Superior temporal gyrus (tissue), 1 donor: ENCODE data around the gene CTNNA3.

Experiments used
- DNase-seq: peaks from one replicate; pipeline ENCODE4 v3.0.0-alpha.2; 2016; ENCODE audit errors: extremely low spot score

Gene CTNNA3

DNA sequence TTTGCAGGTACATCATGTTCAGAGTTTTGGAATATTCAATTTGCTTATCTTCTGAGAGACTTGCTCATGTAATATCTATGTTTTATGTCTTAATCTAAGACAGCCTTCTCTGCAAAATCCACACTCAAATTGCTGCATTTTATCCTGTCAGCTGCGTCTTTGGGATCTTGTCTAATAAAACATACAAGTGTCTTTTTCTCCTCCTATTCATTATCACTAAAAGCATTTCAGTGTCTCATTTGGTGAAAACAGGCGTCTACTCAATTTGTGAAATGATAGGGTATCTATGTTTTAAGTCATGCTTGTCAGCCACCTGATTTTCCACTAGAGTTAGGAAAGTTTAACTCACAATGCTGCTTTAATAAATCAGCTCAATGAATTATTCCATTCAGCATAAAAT lies 882.9 kb downstream of the CTNNA3 start:
- DNase-seq: no peak

DNA sequence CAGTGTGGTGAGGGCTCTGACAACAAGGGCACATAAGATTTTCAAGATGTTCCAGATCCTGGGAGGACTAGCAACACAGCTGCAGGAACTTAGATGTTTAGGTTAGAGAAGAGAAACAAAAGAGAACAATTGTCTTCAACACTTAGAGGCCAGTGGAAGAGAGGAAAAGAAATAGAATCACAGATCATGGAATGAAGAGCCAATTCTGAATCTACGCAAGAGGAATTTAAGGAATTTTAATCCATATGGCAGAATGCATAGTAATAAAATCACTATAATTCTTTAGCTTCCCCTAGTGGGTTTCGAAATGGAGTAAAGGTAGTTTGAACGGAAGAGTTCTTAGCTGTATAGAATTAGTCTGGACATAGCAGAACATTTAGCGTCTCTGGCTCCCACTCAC lies 884.8 kb downstream of the CTNNA3 start:
- no peak for DNase-seq

DNA sequence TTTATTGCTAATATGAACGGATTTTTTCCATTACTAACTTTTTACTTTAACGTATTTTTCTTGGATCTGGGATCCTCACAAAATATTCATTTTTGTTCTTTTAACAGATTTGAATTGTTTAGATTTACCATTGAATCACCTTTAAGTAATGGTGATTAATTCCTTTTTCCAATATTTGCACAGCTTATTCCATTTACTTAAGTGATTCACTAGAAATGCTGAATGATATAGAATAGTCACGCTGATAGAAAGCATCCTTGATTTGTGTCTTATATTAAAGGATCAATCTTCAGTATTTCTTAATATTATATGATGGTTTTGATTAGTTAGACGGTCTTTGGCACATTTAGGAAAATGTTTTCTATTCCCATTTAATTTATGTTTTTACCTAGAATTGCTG lies 886.6 kb downstream of the CTNNA3 start:
- no peak for DNase-seq

DNA sequence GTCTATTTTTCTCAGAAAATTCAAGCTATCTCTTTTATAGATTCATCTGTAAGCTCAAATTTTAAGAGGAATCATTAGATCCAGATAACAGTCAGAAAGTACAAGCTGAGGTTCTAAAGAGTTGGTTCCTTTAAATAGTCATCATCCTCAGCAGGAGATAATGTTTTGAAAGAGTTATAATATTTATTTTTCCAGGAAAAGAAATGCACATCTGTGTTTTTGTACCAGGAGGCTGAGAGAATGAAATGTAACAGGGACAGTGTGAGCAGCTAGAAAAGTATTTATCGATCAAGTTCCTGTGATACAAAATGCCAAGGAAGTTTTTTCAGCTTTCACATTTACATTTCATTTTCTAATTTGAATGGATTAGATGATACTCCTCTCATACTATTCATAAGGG lies 890.4 kb downstream of the CTNNA3 start:
- DNase-seq: no peak

DNA sequence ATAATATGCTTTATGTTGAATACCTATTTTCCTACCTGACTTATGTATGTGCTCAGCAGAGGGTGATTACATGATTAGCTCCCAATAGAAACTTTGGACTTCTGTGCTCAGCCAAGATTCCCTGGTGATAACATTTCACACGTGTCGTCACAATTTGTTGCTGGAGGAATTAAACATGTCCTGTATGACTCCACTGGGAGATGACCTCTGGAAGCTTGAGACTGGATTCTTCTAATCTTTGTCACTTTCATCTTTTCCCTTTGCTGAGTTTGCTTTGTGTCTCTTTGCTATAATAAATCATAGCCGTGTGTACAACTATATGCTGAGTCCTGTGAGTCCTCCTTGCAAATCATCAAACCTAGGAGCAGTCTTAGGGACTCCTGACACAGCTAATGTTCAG lies 891.0 kb downstream of the CTNNA3 start:
- DNase-seq: no peak

DNA sequence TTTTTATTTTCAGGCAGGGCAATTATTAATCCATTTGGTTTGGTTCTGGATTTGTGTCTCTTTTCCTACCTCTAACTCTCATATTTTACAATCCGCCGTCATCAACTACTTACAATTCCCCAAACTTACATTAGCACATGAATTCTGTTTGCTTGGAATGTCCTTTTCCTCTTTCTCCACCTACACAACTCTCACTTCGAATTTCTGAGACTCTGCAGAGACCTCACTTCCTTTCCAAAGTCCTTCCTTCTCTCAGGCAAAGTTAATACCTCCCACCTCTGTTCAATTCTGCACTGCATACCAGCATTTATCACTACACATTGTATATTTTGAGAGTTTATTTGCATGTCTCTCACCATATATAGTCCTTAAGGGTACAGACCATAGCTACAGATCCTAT lies 892.8 kb downstream of the CTNNA3 start:
- DNase-seq: no peak

DNA sequence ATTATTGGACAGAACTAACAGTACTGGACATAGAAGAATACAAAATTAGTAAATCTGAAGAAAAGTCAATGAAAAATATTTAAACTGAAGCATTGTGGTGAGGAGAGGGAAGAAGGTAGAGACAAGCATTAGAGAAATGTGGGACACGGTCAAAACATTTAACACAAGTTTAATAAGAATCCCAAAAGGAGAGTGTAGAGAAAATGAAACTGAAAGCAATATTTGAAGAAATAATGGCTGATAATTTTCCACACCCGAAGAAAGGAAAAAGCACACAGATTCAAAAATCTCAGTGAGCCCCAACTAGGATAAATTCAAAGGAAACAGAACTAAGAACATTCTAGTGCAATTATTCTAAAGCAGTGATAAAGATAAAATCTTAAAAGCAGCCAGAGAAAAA lies 896.5 kb downstream of the CTNNA3 start:
- no peak for DNase-seq

DNA sequence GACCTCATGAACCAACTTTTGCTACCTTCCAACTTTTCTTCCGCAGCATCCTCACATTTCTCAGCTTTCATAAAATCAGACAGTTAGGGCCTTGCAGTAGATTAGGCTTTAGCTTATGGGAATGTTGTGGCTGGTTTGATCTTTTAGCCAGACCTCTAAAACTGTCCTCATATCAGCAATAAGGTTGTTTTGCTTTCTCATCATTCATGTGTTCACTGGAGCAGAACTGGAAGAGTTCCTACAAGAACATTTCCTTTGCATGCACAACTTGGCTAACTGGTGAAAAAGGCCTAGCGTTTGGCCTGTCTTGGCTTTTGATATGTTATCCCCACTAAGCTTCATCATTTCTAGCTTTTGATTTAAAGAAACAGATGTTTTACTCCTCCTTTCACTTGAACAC lies 900.1 kb downstream of the CTNNA3 start:
- no peak for DNase-seq

DNA sequence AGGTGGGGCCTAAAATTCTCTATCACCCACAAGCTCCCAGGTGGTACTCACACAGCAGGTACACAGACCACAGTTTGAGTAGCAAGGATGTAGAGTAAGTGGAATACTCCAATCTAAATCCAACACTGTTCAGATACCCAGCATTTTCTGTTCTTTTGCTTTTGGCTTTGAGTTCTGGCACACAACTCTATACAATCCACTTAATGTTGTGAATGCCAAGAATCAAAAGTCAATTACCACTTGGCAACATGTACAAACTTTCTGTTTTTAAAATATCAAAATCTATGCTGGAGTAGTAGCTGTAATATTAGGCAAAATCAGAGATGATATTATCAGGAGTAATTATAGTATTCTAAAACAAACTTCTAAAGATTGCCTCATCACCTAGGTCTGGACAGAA lies 903.6 kb downstream of the CTNNA3 start:
- DNase-seq: no peak

DNA sequence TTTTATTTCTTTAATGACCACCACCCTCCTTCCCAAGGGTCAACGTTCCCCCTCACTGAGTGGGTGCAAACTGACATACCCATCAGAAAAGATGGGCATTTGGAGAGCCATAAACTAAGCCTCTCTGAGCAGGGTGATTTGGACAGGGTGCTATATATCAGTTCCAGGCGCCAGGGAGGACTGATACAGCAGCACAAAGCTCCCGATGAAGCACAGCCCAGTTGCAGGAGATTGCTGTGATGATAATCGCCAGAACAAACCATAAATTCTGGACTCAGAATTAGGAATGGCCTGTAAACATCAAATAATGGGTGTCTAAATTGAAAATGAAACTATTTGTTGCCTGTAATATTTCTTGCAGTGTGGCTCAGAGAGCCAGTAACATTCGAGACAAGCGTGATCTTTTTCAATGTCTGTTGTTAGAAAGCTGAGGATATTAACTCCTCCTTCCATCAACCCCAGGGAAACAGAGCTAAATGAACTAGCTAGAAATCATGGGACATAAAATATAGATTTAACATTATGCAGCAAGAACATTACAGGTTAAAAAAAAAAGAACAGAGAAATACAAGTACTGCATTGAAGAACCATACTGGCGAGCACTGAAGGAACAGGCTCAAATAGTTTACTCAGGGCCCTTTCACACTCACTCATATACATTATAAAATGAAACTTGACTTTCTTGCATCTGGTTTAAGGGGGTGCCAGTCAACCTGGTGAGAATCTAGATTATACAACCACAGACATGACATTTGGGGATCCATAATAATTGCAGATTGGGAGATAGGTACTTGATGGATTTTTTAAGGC lies 907.6 kb downstream of the CTNNA3 start:
- no peak for DNase-seq

DNA sequence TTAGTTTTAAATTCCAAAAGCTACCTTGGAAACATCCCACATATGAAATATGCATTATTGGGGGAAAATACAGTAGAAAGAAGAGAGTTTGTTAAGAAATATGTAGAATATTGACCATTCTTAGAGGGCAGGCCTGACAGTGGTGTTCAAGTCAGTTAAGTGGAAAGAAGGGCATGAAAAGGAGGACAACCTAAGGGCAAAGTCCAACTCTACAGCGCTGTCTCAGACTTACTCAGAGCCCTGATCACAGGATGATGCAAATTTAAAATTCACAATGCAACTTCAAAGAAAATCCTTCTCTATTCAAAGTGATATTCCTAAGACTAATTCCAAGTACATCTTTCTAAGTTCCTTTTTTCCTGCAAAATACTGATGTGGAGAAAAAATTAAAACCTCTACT lies 909.3 kb downstream of the CTNNA3 start:
- no peak for DNase-seq

DNA sequence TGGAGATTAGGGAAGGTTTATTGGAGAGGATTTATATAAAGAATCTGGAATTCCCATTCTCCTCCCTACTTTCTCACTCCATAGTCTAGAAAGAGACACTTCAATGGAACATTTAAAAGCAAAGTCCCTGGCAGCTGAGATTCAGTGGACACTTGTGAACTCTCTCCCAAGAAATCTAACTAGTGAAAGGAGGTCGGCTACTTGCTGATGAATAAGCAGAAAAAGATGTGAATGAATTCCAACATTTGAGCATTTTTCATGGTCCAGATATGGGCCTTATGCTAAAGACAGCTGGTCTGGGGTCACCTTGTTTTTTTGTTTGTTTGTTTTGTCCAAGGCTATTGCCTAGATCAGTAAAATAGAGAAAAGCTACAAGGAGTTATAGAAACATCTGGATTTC lies 911.2 kb downstream of the CTNNA3 start:
- no peak for DNase-seq

DNA sequence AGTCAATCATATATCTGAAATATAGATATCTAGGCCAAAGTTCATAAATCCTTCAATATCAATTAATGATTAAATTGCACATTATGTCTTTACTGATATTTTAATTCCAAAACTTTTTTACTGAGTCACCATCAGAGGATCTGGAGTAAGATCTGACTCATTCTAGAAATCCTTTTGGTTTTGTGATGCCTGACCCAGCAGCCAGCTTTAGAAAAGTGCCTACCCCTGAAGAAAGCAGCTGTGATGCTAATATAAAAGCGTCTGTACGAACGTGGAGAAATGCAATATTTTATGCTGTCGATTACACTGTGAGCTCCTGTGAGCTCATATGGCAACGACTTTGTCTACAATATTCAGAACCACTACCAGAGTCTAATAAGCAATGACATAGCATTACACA lies 912.7 kb downstream of the CTNNA3 start:
- no peak for DNase-seq

DNA sequence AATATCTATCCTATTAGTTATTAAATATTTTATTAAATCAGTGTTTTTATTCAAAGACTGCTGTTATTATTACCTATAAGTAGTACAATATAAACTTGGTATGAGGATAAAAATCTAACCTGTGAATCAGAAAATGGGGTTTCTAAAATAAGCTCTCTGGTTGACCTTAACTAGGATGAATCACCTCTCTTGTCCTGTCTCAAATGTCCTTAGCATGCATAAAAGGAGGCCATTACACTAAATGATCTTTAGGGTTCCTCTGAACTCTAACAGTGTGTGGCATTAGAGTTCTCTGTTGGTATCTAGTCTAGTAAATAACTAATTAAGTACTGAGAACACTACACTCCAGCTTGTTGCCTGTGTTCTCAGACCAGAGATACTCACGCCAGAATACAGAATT lies 913.2 kb downstream of the CTNNA3 start:
- no peak for DNase-seq

DNA sequence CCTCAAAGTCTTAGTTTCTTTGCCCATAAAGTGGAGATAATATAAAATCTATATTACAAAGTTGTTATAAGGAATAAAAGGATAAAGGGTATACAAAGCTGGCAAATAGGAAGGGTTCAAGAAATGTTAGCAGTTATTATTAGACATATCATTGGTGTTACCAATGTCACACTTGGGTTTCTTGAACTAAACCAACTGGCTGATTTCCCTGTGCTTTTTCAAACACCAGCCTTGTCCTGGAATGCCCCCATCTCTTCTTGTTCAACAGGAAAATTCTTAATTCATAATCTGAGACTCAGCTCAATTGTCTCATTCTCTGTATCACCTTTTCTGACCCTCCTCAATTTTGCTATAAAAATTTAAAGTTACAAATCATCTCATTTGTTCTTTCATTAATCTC lies 913.9 kb downstream of the CTNNA3 start:
- DNase-seq: no peak

DNA sequence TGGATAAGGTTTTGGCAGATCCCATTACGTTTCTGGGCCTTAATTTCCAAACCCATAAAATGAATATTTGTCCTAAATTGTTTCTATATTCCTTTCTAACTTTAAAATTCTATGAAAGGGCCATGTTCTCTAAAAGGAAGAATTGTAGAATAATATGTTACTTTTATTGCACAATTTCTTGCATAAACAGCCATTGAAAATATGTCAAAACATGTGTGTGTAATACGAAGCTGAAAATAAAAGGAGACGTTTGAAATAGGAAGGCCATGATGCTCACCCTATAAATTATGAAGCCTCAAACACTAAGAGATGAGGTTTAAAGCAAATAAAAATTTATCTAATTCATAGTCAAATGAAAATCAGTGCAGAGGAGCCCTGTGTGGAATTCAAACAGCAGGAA lies 915.2 kb downstream of the CTNNA3 start:
- no peak for DNase-seq

DNA sequence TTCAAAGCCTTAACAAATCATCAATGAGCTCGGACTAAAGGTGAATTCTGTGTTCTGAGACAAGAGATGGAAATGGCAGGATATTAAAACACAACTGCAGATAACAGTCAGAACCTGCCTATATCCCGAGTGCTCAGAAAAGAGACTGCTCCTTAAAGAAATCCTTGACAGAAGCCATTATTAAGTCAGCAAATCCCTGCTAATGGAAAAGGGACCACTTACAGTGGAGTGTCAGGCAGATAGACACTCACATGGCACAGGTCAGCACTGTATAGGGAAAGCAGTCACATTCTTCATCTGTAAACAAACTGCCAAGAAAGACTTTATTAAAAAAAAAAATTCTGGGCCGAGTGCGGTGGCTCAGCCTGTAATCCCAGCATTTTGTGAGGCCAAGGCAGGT lies 917.6 kb downstream of the CTNNA3 start:
- DNase-seq: no peak

DNA sequence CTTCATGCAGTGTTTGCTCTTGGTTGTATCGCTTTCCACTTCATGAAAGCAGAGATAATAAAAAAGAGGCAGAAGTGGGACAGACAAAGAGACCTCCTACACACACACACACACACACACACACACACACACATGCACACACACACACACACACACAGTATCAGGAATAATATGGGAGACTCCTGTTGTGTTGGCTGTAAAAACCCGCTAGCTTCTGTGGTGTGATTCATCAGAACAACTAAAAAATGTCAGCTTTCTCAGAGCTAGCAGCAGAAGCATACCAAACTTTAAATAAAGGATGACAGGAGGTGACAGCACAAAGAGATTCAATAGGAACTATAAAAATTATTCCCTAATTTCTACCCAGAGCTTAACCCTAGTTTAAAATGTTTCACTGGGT lies 918.3 kb downstream of the CTNNA3 start:
- no peak for DNase-seq

DNA sequence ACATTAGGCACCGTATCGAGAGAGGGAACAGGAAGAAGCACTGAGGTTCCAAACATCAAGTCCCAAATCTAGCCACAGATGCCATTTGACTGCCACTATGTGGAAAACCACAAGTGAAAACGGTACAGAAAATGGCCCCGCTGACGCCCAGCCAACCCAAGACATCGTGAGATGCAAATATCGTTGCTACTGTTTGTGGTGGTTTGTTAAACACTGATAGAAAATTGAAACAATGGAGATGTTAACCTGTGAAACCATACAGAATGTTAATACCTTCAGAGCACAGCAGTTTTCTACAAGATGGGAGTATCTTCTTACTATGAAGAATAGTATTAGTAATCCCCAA lies 922.5 kb downstream of the CTNNA3 start:
- DNase-seq: no peak

DNA sequence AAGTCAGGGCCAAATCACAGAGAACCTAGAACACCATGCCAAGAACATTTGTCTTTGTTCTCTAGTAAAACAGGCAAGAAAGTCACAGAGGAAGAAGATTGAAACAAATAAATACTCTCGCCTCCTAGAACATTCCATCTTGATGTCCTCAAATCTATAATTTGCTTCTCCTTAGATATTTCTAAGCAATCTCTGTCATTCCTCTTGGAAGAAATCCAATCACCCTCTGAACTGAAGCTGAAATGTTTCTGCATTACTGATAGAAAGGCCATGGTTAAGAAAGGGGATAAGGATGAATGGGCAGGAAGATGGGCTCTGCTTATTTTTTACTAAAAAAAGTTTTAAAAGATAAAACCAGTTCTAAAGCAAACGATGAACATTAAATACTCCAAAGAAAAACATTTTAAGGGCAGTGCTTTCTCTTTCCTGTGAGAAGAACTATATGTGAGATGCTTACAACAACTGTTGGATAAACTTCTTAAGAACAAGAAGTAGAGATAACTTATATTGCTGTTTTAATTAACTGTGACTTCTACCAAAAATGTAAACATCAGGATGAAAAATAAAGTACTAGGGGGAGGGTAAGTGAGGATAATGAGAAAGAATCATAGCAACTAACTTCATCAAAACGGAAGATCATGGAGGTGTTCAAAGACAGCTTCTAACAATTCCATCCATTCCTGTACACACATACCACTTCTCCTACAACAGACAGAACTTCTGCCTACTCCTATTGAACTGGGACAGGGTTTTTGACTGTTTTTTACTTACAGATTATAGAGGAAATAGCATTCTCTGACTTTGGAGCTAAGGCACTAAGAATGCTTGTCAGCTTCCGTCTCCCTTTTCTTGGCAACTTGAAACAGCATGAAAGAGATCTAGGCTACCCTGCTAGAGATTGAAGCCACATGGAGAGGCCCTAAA lies 923.2 kb downstream of the CTNNA3 start:
- DNase-seq: no peak

DNA sequence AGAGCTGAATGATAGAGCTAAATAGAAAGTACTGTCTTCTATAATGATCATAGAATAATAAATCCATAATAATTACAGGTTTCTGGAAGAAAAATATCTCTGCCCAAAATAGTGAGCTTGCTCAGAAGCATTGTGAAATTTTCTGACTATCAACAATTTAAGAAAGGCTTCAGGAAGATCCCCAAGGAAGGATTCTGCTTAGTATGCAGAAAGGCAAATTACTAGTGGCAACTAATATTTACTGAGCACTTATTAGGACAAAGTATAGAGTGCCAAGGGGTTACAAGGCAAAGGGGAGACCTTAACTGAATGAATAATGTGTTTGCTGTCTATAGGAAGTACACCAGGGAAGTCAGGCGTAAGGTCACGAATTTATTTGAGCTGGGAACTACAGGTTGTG lies 928.3 kb downstream of the CTNNA3 start:
- DNase-seq: no peak

DNA sequence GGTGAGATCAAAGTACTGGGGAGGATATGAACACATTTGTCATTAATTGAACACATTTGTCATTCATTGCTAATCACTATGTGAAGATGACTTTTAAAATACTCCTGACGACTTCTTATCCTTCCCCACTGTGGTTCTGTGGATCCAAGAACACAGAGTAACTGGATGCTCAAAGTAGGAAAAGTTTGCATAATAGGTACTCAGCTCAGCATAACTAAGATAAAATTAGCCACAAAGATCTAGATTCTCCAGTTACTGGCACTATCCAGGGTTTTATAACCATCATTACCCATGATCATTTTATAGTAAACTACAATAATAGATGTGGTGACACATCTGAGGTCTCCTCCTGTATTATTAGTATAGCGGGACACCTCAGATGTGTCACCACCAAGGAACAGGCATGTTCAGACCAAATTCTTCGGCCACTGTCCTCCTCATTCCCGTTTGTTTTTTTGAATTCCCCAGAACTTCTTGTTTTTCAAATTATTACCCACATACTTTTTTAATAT lies 933.7 kb downstream of the CTNNA3 start:
- no peak for DNase-seq

DNA sequence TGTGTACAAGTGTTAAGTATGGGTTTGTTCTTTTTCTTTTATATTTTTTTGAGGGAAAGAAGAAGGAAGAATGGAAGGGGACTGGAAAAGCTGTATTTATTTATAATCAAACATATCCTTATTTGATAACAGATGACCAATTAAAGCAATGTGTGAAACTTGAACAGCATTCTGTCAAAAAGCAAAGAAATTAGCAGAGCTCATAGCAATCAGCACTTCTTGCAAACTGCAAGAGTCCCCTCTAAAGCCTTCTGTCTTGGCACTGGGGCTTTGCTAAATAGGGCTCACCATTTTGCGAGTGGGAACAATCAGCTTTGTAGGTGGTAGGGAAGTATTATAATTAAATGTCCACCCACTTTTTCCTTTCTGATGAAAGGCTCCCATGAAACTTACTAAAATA lies 935.1 kb downstream of the CTNNA3 start:
- no peak for DNase-seq
